Measurements from ENCODE around the gene HABP4.

HABP4 gene

DNA sequence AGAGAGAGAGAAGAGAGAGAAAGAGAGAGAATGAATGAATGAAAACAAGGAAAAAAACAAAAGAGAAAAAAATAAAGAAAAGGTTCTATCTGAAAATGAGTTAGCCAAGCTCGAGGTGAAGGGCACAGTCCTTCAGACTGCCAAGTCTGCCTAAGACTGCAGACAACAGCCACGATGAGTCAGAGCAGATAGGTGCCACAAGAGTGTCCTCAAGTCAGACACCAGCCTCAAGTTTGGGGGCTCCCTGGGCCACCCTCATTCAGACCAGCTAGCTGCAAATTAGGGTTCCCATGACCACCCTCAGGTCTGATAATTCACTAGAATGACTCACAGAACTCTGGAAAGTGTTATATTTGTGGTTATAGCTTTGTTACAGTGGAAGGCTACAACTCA, 13.9 kb upstream of the HABP4 start:
- no peak for DNase-seq (ENCODE audit: low read depth)

DNA sequence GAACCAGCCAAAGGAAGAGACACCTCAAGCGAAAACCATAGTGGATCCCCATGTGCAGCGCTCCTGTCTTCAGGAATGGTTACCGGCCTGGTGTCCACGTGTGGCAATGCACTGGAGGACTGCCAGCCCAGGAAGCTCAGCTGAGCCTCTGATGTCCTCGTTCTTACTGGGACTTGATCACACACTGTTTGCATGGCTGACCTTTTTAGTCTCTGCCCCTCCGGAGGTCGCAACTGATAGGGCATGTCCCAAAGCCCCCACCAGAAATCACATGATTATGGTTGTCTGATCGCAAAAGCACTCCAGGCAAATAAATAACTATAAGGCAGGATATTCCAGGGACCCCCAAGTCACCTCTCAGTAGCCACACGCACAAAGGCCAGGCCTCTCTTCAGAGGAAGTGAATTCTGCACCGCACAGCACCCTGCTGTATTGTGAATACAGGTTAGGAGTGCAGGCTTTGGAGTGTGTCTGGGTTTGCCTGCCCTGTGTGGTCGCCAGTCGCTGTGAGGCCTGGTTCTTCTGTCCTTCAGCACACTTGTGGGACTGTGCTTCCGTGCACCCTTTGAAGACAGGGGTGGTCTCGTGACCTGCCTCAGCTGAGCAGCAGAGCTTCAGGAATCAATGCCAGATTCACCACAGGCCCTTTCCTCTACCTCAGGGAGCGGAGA, 13.4 kb upstream of the HABP4 start:
- no peak for DNase-seq (ENCODE audit: low read depth)

DNA sequence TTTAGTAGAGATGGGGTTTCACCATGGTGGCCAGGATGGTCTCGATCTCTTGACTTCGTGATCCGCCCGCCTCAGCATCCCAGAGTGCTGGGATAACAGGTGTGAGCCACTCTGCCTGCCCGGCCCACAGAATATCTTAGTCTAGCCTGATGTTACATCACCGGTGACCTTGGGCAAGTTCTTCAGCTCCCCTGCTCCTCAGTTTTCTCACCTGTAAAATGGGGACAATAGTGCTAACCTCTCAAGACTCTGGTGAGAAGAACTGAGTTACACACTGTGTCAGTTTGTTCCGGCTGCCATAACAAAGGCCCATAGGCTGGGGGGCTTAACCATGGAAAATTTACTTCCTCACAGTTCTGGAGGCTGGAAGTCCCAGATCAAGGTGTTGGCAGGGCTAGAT, 12.5 kb upstream of the HABP4 start:
- no peak for DNase-seq (ENCODE audit: low read depth)

DNA sequence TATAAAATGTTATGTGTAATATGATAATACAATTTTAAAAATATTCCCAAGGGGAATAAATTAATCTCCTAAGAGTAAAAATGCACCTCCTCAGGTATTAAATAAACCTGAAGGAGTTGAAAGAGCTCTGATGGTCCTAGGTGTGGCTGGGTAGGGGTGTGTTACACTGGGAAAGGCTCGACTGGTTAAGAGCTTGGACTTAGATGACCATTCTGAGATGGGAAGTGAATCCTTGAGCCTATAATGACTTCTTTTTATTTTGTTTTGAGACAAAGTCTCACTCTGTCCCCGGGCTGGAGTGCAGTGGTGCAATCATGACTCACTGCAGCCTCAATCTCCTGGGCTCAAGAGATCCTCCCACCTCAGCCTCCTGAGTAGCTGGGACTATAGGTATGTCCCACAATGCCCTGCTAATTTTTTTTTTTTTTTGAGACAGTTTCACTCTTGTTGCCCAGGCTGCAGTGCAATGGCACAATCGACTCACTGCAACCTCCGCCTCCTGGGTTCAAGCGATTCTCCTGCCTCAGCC, 9.2 kb upstream of the HABP4 start:
- DNase-seq (ENCODE audit: low read depth), result no peak

DNA sequence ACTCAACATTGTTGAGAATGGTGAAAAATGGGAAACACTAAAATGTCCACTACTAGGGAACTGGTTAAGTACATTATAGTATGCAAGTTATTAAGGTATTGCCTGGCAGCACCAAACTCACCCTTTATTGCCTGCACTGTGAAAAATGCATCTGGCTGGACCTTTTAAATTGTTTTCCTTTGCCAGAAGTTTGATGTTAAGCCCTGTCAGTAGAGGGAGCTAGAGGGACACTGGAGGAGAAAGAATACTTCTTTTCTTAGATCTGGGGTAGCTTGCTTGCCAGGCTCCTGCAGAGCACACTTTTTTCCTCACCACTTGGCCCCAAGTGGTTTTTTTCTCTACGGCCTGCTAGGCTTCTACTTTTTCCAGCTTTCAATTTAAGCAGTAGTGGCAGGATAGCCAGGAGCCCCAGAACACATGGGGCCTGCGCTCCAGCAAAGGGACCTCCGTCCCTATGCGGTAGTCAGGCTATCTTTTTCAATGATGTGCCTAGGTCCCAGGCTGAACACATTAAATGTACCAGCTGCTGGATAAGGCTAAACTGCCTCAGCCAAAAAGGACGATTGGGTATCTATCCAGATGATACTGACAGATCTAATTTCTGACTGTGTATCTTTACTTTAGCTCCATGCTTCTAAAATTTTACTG, 8.0 kb upstream of the HABP4 start:
- no peak for DNase-seq (ENCODE audit: low read depth)

DNA sequence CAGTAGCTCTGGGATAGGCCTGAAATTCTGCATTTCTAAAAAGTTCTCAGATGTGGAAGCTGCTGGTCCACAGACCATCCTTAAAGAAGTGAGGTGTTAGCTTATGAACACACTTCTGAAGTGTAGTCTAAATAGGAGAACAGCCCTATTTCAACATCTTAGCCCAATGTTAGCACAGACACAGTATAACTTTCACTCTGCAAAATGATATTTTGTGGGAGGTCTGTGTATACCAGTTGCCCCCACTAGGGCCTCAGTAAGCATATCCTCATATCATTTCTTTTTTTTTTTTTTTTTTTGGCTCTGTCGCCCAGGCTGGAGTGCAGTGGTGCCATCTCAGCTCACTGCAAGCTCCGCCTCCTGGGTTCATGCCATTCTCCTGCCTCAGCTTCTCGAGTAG, 7.5 kb upstream of the HABP4 start:
- DNase-seq (ENCODE audit: low read depth), result no peak

DNA sequence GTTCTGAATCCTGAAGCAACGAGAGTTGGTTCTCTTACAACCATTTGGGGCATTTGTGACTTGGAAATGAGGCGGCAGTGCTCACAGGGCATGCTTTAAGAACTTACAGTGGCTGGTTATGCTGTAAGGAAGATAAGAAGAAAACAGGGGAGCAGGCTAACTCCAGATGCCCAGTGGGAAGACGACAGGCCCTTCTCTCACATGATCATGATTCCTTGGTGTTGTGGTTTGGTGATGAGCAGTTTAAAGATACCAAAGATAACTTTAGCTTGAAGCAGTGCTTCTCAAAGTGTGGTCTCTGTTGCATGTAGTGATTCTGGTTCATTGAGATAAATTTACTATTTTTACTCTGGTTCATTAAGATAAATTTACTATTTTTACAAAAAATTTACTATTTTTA, 2.6 kb upstream of the HABP4 start:
- no peak for DNase-seq (ENCODE audit: low read depth)

DNA sequence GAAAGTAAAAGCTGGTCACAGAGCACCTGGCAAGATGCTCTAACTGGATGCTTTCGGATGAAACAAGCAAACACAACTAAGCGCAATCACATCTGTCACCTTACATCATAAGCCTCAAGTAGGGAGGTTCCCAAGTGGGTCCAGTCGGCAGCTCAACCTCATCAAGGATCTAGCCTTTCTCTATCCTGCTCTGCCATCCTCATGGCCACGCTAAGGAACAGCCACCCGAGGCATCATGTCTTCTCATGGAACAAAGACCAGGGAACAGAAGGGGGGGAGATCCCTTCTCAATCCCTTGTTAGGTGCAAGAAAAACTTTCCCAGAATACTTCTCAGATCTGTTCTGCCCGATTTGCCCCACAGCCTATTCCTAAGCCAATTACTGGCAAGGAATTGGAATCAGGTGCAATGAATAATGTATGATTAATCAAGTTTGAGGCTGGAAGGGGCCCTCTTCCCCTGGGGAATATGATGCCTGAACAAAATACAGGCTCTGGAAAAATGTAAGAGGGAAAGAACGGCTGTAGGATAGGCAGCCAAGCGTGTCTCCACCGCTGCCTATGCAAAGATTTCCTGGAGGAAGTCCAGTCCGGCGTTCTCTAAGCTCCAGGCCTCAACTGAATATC, 1.3 kb upstream of the HABP4 start:
- no peak for DNase-seq (ENCODE audit: low read depth)

DNA sequence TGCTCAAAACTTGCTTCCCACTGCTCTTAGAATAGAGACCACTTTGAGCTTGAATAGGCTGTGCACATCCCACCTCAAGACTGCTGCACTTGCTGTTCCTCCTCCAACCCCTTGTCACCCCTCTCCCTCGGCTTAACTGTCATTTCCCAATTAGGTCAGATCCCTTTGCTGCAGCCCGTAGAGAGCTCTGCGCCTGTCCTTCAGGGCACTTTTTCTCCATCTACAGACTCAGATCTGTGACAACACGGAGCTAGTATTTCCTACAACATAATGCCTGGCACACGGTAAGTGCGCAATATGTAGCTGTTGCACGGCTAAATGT, 485 bp upstream of the HABP4 start:
- DNase-seq (ENCODE audit: low read depth), result no peak

DNA sequence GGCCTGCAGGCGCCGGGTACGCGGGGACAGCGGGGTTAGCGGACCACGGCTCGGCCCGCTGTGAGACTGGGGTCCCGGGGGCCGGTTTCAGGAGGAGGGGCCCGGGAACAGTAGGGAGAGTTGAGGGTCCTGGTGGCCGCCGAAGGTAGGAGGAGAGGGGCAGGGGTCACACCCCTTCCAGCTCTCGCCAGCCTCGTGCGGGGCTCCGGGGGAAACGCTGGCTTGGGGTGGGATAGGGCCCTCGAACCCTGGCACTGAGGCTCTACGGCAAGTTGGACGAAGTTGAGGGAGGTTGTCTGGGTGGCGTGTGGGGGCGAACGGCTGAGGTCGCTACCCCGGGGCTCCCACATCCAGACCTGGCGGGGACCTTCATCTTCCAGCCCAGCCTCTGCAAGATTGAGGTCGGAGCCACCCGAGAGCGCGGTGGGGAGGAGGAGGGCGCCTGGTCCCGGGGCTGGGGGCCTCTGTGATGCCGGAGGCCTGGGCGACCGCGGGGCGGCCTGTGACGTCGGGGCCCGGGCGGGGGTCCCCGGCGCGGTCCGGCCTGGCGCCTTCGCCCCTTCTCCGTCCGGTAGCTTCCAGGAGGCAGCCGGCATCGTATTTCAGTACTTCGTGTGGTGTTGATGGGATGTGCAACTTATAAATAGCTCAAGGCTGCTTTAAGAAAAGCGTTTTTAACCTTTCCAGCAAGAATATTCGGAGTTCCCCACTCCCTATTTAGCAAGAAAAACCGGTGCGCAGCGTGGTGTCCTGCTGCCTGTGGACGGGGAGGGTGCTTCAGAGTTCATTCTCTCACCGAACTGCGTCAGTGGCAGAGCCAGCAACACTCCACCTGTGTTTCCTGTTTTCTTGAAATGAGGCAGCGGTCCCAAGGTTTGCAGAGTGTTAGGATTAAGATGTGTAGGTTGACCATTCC, 902 bp downstream of the HABP4 start:
- no peak for DNase-seq (ENCODE audit: low read depth)

DNA sequence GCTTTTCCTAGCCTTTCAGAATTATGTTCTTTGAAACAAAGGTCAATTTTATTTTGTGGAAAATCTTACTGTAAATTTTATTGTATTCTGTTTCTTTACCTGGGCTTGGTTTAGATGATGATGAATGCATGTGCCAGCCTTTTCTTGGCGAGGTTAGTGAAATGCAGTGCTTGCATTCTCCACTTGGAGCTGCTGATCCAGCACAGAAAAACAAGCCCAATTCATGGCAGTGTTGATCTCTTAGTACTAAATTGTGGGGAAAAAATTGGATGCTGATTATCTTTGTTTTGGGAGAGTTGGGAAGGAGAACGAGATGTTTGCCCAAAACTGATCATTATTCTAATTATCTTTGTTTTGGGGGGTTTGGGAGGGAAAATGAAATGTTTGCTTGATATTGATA, 3.7 kb downstream of the HABP4 start:
- DNase-seq (ENCODE audit: low read depth), result no peak

DNA sequence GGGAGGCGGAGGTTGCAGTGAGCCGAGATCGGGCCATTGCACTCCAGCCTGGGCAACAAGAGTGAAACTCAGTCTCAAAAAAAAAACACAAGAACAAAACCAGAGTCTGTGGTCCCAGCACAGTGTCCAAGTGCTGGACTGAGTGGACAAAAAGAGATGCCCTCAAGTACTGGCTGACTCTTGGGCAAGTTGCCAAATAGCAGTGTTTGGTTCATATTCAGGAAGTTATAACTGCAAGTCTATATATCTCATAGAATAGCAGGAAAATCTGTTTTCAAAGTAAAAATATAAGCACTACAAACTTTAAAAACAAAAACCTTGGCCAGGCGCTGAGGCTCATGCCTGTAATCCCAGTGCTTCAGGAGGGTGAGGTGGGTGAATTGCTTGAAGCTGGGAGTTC, 7.3 kb downstream of the HABP4 start:
- DNase-seq (ENCODE audit: low read depth), result no peak

DNA sequence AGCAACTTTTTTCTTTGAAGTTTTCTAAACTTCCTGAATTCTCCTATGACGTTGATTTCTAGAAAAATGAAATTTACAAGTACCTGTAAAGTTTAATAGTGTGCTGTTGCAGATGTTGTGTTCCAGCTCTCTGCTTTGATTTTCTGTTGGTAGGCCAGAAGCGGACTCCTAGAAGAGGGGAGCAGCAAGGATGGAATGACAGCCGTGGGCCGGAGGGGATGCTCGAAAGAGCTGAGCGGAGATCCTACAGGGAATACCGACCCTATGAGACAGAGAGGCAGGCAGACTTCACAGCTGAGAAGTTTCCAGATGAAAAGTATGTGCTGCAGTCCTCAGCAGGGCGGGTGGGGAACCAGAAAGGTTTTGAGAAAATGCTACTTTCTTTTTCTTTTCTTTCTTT, 8.3 kb downstream of the HABP4 start:
- no peak for DNase-seq (ENCODE audit: low read depth)

DNA sequence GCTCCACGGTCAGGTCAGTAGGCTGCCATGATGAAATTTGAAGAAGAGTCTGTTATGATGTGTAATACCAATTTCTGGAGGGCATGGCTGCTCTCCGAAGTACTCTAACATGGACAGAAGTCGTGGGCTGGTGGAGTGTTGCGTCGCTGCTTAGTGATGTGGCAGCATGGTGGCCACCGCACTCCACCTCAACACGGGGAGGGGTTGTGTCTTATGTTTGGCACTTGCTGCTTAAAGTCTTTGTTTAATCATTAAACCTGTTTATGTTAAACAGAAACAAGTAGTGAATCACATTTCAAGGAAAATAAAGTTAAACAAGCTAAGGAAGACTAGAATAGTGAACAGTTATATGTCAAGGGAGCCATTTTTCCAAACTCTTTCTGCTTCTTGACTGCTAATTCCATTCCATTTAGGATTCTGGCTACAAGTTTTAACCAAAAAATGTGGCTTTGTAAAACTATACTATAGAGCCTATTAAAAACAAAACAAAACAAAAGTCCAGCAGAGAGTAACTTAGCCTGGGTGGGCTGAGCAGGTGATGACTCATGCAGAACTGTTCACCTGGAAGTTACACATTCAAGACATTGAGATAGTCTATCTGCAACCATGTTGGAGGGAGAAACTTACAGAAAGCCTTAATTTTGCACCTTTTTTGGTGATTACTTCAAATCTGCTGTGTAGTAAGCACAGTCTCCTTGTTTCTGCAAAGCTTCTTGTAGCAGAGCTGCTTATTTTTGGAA, 9.5 kb downstream of the HABP4 start:
- DNase-seq (ENCODE audit: low read depth), result no peak

DNA sequence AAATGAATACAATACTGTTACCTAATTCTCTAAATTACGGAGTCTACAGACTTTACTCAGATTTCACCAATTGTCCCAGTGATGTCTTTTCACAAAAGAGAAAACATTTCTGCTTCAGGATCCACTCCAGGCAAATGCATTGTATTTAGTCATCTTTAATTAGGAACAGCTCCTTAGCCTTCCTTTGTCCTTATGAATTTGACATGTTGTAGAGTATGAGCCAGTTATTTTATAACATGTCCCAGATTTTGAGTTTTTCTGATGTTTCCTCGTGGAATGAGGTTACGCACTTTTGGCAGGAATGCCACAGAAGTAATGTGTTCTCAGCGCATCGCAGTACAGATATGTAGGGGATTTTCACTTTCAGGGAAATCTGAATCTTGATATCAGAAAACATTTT, 10.5 kb downstream of the HABP4 start:
- no peak for DNase-seq (ENCODE audit: low read depth)

DNA sequence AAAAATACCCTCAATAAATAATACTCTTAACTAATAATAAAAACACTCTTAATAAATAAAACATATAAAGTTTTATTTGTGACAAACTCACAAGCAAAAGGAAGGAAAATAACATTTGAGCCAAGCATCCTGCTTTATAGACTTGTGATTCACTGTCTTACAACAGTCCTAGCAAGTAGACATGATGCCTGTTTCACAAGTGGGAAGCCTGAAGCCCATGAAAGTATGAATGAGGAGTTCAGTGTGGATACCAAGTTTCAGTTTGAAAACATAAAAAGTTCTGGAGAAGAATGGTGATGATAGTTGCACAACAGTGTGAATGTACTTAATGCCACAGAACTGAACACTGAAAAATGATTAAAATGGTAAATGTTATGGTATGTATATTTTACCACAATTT, 10.9 kb downstream of the HABP4 start:
- no peak for DNase-seq (ENCODE audit: low read depth)

DNA sequence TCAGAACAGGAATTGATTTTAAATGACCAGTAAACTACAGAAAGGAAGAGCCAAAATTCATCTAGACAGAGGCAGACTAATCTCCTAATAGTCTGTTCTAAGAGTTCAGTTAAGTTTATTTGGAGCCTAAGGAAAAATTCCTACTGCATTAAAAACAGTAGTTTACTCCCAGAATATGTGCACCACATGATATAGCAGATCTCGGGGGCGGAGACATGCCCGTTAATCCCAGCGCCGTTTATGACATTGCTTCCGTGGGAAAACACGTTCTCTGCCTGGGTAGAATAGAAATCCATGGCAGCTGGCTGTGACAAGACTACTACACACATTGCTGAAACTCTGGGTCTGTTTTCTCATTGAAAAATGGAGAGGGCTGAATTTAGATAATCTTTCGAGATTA, 11.4 kb downstream of the HABP4 start:
- no peak for DNase-seq (ENCODE audit: low read depth)

DNA sequence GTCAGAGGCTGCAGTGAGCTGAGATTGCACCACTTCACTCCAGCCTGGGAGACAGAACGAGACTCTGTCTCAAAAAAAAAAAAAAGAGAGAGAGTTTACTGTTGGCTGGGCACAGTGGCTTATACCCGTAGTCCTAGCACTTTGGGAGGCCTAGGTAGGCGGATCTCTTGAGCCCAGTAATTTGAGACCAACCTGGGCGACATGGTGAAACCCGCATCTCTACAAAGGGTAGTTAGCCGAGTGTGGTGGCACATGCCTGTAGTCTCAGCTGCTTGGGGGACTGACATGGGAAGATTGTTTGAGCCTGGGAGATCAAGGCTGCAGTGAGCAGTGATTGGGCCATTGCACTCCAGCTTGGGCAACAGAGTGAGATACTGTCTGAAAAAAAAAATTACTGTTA, 12.6 kb downstream of the HABP4 start:
- DNase-seq (ENCODE audit: low read depth), result no peak

DNA sequence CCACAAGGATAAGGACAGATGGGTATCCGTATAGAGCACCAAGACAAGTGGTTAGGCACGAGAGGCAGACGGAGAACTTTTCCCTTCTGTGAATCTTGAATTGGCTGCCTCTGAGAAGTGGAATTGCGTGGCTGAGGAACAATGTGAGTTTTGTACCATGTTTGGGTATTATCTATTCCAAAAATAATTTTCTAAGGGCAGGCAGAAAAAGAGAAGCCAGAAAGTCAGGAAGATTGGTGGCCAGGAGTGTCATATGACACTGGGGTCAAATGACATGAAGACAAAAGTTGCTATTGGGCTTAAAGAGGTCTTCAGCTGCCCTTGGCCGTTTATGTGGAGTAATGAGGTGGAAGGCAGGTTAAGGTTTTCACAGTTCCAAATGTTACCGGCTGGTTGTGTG, 14.5 kb downstream of the HABP4 start:
- DNase-seq (ENCODE audit: low read depth), result no peak

DNA sequence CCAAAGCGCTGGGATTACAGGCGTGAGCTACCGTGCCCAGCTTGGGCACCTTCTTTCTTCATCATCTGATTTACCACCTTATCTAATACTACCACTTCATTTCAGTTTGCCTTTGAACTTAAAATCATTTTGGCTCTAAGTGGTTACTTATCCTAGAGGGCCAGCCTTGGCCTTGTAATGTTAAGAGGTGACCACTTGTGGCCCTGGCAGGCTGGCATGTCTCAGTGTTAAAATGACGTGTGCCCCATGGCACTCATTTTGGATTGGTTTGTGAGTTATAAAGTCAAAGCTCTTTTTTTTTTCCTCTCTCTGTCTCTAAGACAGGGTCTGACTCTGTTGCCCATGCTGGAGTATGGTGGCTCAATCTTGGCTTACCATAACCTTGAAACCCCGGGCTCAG, 17.8 kb downstream of the HABP4 start:
- no peak for DNase-seq (ENCODE audit: low read depth)

DNA sequence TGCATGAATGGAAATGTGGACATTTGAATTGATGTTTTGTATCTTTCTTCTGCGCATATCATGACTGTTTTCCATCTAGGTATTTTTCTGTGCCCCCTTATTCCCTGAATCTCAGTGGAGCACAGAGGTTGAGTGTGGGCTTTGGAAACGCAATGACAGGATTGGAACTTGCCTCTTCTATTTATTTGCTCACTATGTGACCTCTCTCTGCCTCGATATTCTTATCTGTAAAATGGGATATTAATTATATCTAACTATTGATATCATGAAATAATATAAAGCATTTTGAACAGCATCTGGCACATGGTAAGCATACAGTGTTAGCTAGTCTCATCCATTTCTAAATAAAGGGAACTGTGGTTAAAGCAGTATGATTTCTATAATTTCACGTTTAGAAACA, 26.0 kb downstream of the HABP4 start:
- DNase-seq (ENCODE audit: low read depth), result no peak

DNA sequence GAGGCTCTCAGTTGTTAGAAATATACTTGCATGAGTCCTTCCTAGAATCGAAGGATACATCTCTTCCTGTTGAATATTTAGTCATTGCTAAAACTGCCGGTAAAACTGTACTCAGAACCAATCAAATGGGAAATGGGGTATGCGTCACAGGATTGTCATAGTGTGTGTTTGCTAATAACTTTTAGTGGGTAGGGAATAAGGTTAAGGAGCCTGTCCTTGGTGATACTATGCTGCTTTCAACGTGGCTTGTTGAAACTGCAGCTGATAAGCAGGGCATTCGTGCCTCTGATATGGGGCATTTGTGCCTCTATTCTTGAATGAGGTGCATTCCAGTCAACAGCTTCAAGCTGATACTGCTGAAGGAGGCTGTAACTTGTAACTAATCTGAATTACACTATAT, 26.6 kb downstream of the HABP4 start:
- DNase-seq (ENCODE audit: low read depth), result no peak

Data from HS-27A (cell line).